SK-MEL-5 (cell line): ENCODE results near the gene SSTR3. TPM values are rescaled to one million over a fixed set of nuclear protein-coding genes. Genes with fewer than 3 reads are reported as not detected.

Source experiments
- DNase-seq: peaks from one replicate; pipeline ENCODE4 v3.0.0-alpha.2; 2016; ENCODE audit warnings: low read depth, low spot score
- in situ Hi-C: cut with HindIII; loops from 2 replicates; pipeline ENCODE4 v1.10.0; 2016; ENCODE audit warnings: low sequenced_read_pairs, high pct_unique_total_duplicates, low pct_unique_long_range_greater_than_20kb
- total RNA-seq: library from RNA; depleted of rRNA; stranded (reverse); fragments of >200 nt; shearing (Covaris generic); gene quantifications from 2 replicates; pipeline ENCODE4 v1.2.3, GENCODE V29; 2014

The SSTR3 gene
- total RNA-seq, 1 experiment from 2014 or later, result not detected

- DNase-seq, result no peak
- in situ Hi-C loops, result no loop called here
Measured at GRCh38 chr22:37232140-37232998, 20.1 kb upstream of the SSTR3 start.

DNA sequence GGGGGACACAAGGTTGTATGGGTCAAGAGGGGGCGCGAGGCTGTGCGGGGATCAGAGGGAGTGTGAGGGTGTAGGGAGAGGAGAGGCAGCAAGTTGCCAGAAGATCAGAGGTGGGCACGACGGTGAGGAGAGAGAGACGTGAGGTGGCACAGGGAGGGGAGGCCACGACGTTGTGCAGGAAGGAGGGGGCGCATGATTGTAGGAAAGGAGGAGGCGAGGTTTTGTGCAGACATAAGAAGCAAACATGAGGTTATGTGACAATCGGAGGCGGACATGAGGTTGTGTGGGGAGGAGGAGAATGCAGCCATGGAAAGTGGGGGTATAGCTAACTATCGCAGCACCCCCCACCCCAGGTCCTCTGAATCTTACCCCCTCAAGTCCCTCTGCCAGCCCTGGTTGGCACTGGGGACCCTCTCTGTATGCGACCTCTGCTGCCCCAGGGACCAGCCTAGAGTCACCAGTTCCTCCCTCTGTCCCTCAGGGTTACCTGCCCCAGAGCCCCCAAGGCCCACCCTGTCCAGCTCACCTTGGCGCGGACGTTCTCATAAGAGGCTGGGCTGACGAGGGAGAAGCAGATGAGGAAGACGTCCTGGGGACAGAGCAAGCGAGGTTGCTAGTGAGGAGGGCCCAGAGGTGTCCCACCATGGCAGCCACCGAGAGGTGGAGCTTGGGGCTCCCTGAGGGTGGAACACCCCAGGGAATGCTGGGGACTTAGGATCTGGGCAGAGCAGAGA, 19.3 kb upstream of the SSTR3 start:
- DNase-seq, result no peak
- in situ Hi-C loops, result no loop called here

DNA sequence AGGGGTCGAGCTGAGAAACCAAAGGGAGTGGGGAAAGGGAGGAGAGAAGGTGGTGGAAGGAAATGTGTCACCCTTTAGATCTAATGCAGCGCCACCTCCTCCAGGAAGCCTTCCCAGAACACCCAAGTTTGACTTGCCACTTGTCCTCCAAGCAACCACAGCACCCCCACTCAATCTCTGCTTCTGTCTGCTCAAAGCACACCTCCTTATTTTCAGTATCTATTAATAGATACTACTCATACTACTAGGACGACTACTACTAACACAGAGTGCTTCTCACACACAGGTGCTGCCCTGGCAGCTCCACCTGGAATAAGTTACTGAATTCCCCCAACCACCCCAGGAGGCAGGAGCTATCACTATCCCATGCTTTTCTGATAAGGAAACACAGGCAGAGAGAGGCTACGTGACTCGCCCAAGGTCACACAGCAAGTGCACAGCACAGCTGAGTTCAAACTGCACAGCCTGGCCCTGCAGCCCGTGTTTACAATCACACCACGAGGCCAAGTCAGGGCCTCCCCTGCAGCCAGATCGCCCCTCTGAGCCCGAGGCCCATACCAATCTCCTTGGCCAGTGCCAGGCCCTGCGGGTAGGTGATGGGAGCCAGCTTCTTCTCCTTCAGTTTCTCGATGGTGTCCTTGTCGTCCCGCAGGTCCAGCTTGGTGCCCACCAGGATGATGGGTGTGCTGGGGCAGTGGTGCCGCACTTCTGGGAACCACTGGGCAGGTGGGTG, 18.6 kb upstream of the SSTR3 start:
- in situ Hi-C loops, result no loop called here
- no peak for DNase-seq

- DNase-seq, result no peak
- in situ Hi-C loops, result no loop called here
Measured at GRCh38 chr22:37229805-37230672, 17.8 kb upstream of the SSTR3 start.

DNA sequence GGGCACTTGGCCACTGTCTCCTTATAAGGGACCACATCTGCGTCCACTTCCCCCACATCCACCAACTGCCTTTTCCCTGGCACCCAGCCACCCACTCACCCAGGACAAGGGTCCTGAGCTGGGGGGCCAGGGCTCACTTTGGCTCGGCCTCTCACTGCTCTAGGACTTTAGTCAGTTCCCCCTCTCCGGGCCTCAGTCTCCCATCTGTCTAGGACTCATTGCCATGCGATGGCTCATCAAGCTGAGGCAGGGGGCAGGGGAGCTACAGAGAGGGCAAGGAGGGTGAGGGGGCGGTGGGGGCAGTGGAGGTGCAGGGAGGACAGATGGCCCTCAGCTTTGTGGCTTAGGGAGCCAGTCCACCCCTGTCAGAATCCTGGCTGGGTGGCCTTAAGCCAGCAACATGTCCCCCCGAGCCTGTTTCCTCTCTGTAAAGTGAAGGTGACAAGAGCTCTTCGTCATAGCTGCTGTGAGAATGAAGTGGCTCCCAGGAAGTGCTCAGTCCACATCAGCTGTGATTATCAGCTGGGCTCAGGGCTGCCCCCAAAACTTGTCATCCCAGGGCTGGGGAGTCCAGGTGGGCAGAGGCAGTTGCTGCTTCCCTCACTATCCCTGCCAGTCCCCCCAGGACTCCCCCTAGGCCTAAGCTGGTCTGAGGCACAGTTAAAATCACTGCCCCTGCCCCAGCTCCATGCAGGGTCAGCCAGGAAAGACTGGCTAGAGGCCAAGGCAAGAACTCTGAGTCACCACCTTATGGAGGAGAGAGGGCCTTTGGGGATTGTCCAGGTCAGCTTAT, 16.9 kb upstream of the SSTR3 start:
- in situ Hi-C loops, result no loop called here
- peak; percentile 32 for DNase-seq

DNA sequence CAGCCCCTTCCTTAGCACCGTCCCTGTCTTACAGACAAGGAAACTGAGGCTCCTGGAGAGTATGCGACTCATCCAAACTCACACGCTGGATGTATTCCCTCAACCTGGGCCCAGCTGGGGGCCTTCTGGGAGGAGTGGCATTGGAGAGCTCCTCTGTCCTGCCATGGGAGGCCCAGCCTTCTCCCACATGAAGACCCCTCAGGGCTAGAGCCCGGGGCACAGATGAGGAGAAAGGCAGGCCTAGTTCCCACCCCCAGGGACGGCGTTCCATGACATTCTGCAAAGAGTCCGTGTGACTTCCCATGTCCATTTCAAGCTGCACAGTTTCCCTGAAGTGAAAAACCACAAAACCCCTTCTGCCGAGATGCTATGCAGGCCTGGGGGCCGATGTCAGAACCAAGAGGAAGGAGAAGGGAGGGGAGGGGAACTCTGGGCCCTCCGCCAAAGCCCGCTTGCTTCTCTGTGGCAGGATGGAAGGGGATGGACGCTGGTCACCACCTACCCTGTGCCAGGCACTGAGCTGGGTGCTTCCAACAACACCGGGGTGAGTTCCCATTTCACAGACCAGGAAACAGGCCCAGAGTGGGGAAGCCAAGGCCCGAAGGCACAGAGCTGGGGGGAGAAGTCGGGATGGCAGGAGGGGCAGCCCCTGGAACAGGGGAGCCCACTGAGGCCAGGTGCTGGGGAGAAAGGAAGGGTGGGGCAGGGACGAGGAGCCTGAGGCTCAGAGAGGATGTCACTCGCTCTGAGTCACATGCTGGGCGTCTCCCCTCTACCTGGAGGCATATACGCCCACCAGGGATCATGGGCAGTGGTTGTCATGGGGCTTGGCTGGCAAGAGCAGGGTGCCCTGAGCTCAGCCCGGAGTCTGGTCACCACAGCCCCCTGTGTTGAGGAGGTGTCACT, 16.1 kb upstream of the SSTR3 start:
- no peak for DNase-seq
- in situ Hi-C loops, result no loop called here

GRCh38 chr22:37226514-37226913, 14.2 kb upstream of the SSTR3 start:
- DNase-seq, result no peak
- in situ Hi-C loops, result no loop called here

GRCh38 chr22:37226087-37226486, 13.8 kb upstream of the SSTR3 start:
- in situ Hi-C loops, result no loop called here
- no peak for DNase-seq

- in situ Hi-C loops, result no loop called here
- peak; percentile 21 for DNase-seq
Measured at GRCh38 chr22:37225481-37225880, 13.2 kb upstream of the SSTR3 start.

DNA sequence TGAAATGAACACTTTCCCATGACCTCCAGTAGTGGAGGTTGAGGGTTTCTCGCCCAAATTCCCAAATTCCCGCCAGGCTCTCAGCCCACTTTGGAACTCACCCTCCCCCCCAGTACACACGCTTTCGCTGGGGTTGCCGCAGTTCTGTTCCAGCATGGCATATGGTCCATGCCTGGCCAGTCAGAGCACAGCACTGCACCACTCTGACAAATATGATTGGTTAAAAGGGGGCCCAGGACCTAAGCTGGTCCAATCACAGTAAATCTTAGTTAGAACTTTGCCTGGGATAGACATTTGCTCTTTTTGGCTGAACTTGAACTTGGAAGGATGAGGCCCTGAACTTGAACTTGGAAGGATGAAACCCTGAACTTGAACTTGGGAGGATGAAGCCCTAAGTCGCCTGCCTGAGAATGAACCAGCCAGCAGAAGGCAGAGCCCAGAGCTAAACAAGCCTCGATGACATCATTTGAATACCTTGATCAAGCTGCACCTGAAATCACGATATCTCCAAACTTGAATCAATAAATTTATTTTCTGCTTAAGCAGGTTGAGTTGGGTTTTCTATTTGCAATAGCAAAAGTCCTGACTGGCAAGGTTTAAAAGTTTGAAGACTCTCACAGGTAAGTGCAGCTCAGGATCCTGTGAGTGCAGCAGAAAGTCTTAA, 12.6 kb upstream of the SSTR3 start:
- peak; percentile 41 for DNase-seq
- in situ Hi-C loops, result no loop called here

GRCh38 chr22:37223965-37224551, 11.8 kb upstream of the SSTR3 start:
- in situ Hi-C loops, result no loop called here
- DNase-seq, result no peak

GRCh38 chr22:37222440-37222971, 10.2 kb upstream of the SSTR3 start:
- no peak for DNase-seq
- in situ Hi-C loops, result no loop called here

DNA sequence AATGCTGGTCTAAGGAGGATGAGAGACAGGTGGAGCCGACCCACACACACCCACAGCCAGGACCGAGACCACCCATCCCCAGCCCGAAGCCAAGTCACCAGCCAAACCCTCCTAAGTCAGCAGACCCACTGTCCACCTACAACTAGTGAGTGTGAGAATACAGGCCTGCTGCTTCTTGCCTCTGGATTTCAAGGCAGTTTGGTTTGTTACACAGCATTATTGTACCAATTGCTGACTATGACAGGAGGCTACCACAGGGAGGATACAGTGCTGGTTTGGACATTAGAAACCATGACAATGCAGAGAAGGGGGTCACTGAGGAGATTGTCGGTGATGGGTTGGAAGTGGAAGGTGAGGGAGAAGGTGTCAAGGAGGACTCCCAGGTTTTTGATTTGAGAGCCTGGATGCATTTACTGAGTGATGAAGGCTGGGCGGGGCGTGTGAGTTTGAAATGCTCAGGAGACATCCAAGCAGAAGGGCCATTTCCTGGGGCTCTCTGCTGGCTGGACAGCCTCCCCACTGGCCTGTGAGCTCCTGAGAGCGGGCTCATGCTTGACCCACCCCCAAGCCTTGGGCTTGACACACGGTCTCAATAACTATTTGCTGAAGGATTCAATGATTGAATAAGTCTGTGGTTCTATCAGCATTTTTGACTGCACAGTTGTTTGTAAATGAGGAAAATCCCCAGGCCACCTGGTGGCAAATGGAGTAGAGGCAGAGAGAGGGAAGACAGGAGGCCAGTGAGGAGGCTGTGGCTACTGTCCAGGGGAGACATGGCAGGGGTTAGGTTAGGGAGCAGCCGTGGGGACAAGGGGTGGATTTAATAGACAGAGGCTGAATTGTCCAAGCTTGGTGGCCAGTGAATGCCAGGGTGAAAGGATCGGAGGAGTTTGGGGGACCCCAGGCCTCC, 9.4 kb upstream of the SSTR3 start:
- in situ Hi-C loops, result no loop called here
- no peak for DNase-seq

GRCh38 chr22:37220543-37220981, 8.3 kb upstream of the SSTR3 start:
- in situ Hi-C loops, result no loop called here
- DNase-seq, result no peak
